Measurements from ENCODE around the gene CREB5.

CREB5 gene

GRCh38 chr7:28411876-28412662, at the start of gene CREB5:
CREB5 (plus strand) TSS chr7:28412518; CDS start chr7:28412915, 397 bp downstream.
- TF ChIP-seq USF1 (IDR thresholded peaks at IDR 0.05), result no peak

GRCh38 chr7:28362812-28363211, 49.5 kb upstream of the CREB5 start:
- no peak for TF ChIP-seq EGR1 (IDR thresholded peaks at IDR 0.05)
- no peak for TF ChIP-seq FOXM1 (IDR thresholded peaks at IDR 0.05; ENCODE audit: borderline replicate concordance, low read depth)
- TF ChIP-seq ZBTB7A (IDR thresholded peaks at IDR 0.05; ENCODE audit: low read depth), result no peak
- no peak for TF ChIP-seq MAX (IDR thresholded peaks at IDR 0.05)
- TF ChIP-seq YY1 (IDR thresholded peaks at IDR 0.05; ENCODE audit: low read depth), result no peak
- TF ChIP-seq EP300 (IDR thresholded peaks at IDR 0.05; ENCODE audit: borderline replicate concordance), result no peak
- TF ChIP-seq REST (IDR thresholded peaks at IDR 0.05; ENCODE audit: low read depth), result no peak
- no peak for TF ChIP-seq RAD21 (IDR thresholded peaks at IDR 0.05; ENCODE audit: low read depth)
- no peak for TF ChIP-seq TEAD4 (IDR thresholded peaks at IDR 0.05)
- no peak for TF ChIP-seq USF1 (IDR thresholded peaks at IDR 0.05)
- TF ChIP-seq CREB1 (IDR thresholded peaks at IDR 0.05; ENCODE audit: low read depth), result no peak
- TF ChIP-seq TCF12 (IDR thresholded peaks at IDR 0.05; ENCODE audit: low read depth), result no peak
- no peak for TF ChIP-seq CEBPB (IDR thresholded peaks at IDR 0.05)
- TF ChIP-seq NFIC (IDR thresholded peaks at IDR 0.05), result no peak
- no peak for TF ChIP-seq TAF1 (IDR thresholded peaks at IDR 0.05; ENCODE audit: low read depth)

- no peak for TF ChIP-seq CEBPB (IDR thresholded peaks at IDR 0.05)
- TF ChIP-seq RAD21 (IDR thresholded peaks at IDR 0.05; ENCODE audit: low read depth), result peak; percentile 31; the same call in 1 of the 2 replicates
Measured at GRCh38 chr7:28364082-28364481, 48.2 kb upstream of the CREB5 start.

- TF ChIP-seq TEAD4 (IDR thresholded peaks at IDR 0.05) (no peak), YY1 (IDR thresholded peaks at IDR 0.05; ENCODE audit: low read depth) (no peak), MAX (IDR thresholded peaks at IDR 0.05) (no peak), REST (IDR thresholded peaks at IDR 0.05; ENCODE audit: low read depth) (no peak), NFIC (IDR thresholded peaks at IDR 0.05) (no peak), USF1 (IDR thresholded peaks at IDR 0.05) (no peak), RAD21 (IDR thresholded peaks at IDR 0.05; ENCODE audit: low read depth) (no peak), CEBPB (IDR thresholded peaks at IDR 0.05) (no peak), CREB1 (IDR thresholded peaks at IDR 0.05; ENCODE audit: low read depth) (no peak), EP300 (IDR thresholded peaks at IDR 0.05; ENCODE audit: borderline replicate concordance) (no peak), FOXM1 (IDR thresholded peaks at IDR 0.05; ENCODE audit: borderline replicate concordance, low read depth) (no peak), EGR1 (IDR thresholded peaks at IDR 0.05) (no peak), ZBTB7A (IDR thresholded peaks at IDR 0.05; ENCODE audit: low read depth) (no peak), TAF1 (IDR thresholded peaks at IDR 0.05; ENCODE audit: low read depth) (no peak), TCF12 (IDR thresholded peaks at IDR 0.05; ENCODE audit: low read depth) (no peak)
Measured at GRCh38 chr7:28369523-28369922, 42.8 kb upstream of the CREB5 start.

- no peak for TF ChIP-seq MAX (IDR thresholded peaks at IDR 0.05)
- TF ChIP-seq ZBTB7A (IDR thresholded peaks at IDR 0.05; ENCODE audit: low read depth), result no peak
- TF ChIP-seq CREB1 (IDR thresholded peaks at IDR 0.05; ENCODE audit: low read depth), result no peak
- TF ChIP-seq YY1 (IDR thresholded peaks at IDR 0.05; ENCODE audit: low read depth), result no peak
- no peak for TF ChIP-seq FOXM1 (IDR thresholded peaks at IDR 0.05; ENCODE audit: borderline replicate concordance, low read depth)
- TF ChIP-seq TAF1 (IDR thresholded peaks at IDR 0.05; ENCODE audit: low read depth), result no peak
- no peak for TF ChIP-seq CEBPB (IDR thresholded peaks at IDR 0.05)
- no peak for TF ChIP-seq EP300 (IDR thresholded peaks at IDR 0.05; ENCODE audit: borderline replicate concordance)
- TF ChIP-seq REST (IDR thresholded peaks at IDR 0.05; ENCODE audit: low read depth), result no peak
- no peak for TF ChIP-seq USF1 (IDR thresholded peaks at IDR 0.05)
Measured at GRCh38 chr7:28371846-28372245, 40.5 kb upstream of the CREB5 start.
